Measurements from ENCODE around the gene SH2D4B.
A peak's percentile ranks its signal among the peaks of the same experiment; 100 is the strongest.
"Not testable (repeated sequence)": the region's sequence is repeated elsewhere in the genome, so short reads cannot be mapped to it uniquely, and the experiment has no call there.

Gene SH2D4B

DNA sequence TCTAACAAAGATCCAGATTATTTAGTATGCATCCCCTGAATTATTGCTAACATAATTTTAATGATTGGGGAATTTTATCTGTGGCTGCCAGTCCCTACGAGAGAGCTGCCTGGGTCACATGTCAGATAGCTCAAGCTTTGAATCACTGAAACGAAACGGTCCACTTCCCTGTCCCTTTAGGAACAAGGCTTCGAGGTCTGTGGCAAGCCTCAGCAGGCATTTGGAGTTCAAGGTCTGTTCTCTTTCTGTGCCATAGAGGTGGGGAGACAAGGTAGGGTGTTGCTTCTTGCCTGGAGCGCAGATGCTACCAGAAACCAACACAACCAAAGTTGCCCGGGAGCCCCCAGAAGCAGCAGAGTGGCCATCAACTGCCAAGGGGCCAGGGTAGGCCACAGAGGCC, 13.9 kb upstream of the SH2D4B start:
- DNase-seq (ENCODE audit: low read depth in 1 of 2, low spot score in 1 of 2), result no peak

- DNase-seq (ENCODE audit: low read depth in 1 of 2, low spot score in 1 of 2), result no peak
Measured at GRCh38 chr10:80524190-80524909, 13.4 kb upstream of the SH2D4B start.

DNA sequence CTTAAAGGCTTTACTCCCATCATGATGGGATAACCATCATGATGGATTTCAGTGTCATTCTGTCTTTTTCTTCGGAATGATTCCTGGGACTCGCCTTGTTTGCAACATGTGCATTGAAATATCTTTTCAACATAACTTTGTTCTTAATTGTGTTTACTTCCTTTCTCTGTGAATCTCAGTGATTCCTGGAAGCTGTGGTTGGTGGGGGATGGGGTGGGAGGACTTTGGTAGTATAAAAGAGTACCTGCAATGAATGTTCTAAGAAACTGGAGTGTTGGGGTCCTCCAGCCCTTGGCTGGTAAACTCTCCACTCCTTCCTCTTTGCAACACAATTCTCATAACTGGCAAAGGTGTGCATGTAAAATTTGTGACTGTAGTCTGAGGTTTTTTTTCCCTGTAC, 11.5 kb upstream of the SH2D4B start:
- DNase-seq (ENCODE audit: low read depth in 1 of 2, low spot score in 1 of 2), result no peak

DNA sequence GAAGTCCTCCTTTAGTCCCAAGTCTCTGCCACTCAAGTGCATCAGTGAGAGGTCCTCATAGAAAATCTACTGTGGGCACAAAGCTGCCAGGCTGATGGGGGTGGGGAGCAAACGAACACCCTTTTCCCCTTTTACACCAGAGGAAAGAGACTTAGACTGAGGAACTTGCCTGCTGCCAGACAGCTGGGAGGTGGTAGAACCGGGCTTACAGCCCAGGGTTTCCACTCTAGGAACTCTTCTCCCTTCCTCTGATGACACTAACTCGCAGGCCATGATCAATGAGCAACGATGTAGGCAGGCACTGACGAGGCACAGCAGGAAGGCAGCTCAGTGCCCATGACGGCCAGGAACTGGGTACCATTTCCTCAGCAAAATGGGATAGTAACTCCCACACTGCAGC, 11.0 kb upstream of the SH2D4B start:
- no peak for DNase-seq (ENCODE audit: low read depth in 1 of 2, low spot score in 1 of 2)

DNA sequence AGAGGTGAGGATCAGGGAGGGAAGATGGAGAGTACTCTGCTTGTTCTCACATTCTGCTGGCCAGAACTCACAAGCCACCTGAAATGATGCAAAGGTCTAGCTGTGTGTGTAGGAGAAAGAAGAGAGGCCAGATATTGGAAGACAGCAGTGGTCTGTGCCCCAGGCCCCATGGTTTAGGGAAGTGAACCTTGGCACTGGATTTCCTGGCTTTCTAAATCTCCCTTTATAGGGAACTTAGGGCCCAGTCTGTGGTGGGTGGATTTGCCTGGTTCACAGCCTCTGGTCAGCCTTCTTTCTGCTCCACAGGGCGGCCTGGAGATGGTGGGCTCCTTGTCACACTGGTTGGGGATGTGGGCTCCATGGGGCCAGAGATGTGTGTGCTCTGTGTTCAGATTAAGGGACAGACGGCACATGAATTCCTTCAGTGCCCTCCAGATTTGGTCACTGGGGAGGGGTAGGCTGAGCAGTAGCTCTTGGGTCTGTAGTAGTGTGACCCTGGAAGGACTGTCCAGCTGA, 9.5 kb upstream of the SH2D4B start:
- no peak for DNase-seq (ENCODE audit: low read depth in 1 of 2, low spot score in 1 of 2)

DNA sequence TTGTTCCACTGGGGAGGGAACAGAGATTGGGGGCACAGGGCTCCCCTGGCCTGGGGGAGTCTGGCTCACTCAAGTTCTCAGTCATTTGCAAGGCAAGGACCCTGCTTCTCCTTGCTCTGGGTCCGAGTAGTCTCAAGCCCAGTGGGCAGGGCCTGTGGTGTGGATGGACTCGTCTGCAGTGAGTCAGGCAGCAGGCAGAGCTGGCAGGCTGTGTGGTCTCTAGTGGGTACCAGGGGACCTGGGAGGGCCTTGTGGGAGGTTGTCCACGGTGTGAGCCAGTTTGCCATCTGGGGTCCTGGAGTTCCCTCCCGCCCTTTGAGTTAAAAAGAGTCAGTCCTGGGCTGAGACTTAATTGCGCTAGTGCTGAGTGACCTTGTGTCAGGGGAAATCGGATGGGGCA, 8.8 kb upstream of the SH2D4B start:
- DNase-seq (ENCODE audit: low read depth in 1 of 2, low spot score in 1 of 2), result no peak

GRCh38 chr10:80529604-80530003, 8.1 kb upstream of the SH2D4B start:
- no peak for DNase-seq (ENCODE audit: low read depth in 1 of 2, low spot score in 1 of 2)

DNA sequence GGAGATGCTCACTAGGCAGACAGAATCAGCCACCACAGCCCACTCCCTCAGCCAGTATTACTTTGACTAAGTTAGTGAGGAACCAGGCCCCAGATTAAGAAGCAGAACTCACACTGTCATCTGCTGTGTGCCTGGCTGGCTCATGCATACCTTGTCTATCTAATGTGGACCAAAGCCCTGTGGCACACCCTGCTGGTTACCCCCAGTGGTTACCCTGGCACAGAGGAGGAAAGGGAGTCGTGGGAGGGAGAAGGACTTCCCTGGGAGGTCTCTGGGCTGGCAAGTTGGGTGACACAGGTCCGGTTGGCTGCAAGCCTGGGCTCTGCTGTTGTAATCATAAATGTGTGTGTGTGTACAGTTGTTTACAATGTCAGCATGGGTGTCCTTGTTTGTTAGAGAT, 7.5 kb upstream of the SH2D4B start:
- peak in 1 of 2 donors; percentile 27 for DNase-seq (ENCODE audit: low read depth in 1 of 2, low spot score in 1 of 2)

DNA sequence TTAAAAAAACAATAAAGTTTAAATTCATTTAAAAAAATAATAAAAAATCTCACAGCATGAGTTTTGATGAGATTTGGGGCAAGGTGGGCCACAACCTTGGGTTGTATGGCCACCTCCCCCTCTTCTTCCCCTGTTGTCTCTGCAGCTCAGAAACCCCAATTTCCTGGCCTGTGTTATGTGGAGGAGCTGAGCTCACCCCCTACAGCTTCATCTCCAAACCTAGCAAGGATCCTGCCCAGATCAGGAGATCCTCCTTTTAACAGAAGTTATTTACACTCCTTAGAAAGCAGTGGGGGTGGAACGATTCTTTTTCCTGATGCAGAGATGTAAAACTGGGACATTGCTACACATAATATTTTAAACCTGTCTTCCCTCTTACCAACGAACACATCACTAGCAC, 6.9 kb upstream of the SH2D4B start:
- no peak for DNase-seq (ENCODE audit: low read depth in 1 of 2, low spot score in 1 of 2)

DNA sequence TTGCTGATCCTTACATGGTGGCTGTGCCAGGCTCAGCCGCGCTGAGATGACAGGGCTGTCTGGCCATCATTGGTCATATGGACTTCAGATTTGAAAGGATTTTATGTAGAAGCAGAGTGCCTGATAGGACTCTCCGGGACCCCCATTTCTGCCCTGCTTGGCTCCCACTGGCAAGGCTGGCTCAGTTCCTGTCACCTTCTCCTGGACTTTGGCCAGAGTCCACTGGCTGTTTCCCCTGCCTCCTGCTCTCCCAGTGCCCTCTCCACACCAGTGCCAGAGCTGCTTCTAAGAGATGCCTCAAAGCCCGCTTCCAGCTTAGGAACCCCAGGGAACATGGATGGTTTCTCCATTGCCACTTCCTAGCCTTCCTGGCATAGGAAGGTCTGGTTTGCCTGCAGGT, 5.1 kb upstream of the SH2D4B start:
- no peak for DNase-seq (ENCODE audit: low read depth in 1 of 2, low spot score in 1 of 2)

GRCh38 chr10:80534059-80534458, 3.6 kb upstream of the SH2D4B start:
- DNase-seq (ENCODE audit: low read depth in 1 of 2, low spot score in 1 of 2), result not testable (repeated sequence)

DNA sequence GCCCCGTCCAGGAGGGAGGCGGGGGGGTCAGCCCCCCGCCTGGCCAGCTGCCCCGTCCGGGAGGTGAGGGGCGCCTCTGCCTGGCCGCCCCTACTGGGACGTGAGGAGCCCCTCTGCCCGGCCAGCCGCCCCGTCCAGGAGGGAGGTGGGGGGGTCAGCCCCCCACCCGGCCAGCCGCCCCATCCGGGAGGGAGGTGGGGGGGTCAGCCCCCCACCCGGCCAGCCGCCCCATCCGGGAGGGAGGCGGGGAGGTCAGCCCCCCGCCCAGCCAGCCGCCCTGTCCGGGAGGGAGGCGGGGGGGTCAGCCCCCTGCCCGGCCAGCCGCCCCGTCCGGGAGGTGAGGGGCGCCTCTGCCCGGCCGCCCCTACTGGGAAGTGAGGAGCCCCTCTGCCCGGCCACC, 3.1 kb upstream of the SH2D4B start:
- not testable (repeated sequence) for DNase-seq (ENCODE audit: low read depth in 1 of 2, low spot score in 1 of 2)

- DNase-seq (ENCODE audit: low read depth in 1 of 2, low spot score in 1 of 2), result peak; percentile 56 to 64
Measured at GRCh38 chr10:80535671-80536360, 1.9 kb upstream of the SH2D4B start.

DNA sequence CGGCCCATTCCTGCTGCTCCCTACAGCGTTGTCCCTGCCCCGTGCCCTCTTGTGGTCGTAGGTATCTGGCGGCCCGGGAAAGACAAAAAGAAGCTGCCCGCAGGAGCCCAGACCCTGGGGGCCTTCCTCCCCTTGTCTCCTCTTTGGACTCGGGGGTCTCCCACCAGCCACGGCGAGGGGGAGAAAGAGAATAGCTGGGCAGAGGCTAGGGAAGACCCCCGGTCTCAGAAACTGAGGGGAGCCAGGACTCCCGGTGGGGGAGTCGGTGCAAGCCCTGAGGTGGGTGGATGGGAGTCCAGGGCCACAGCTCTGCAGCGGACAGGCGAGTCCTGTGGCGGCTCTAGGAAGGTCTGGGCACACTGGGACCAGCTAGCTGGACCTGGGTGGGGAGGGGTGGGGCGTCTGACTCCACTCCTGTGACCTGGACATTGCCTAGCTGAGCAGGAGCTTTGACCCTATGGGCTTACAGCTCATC, 1.3 kb upstream of the SH2D4B start:
- DNase-seq (ENCODE audit: low read depth in 1 of 2, low spot score in 1 of 2), result no peak

GRCh38 chr10:80537086-80537735, 491 bp upstream of the SH2D4B start:
- no peak for DNase-seq (ENCODE audit: low read depth in 1 of 2, low spot score in 1 of 2)

- no peak for DNase-seq (ENCODE audit: low read depth in 1 of 2, low spot score in 1 of 2)
Measured at GRCh38 chr10:80538481-80539185, 931 bp downstream of the SH2D4B start.

DNA sequence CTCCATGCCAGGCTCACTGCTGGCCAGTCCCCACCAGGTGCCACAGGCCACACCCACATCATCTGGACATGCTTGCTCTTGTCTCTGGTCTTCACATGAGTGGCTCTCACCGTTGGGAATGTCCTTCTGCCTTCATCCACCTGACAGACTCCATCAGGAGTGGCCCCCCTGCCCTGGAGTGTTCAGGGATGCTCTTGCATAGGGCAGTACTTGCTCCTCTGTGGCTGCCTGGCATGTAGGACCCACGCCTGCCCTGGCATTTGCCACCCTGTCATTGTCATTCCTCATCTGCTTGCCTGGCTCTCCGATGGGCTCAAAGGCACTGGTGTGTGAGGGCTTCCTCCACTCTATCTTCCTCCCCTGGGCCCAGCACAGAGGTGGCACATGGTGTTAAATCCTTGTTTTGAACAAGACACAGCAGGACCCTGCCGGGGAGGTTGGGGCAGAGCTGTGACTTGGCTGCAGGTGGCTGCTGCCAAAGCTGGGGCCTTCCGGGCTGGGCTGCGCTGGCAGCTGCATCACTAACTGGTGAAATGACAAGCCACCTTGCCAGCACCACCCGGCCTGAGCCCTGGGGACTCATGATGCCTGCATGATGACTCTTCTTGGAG, 1.8 kb downstream of the SH2D4B start:
- no peak for DNase-seq (ENCODE audit: low read depth in 1 of 2, low spot score in 1 of 2)

DNA sequence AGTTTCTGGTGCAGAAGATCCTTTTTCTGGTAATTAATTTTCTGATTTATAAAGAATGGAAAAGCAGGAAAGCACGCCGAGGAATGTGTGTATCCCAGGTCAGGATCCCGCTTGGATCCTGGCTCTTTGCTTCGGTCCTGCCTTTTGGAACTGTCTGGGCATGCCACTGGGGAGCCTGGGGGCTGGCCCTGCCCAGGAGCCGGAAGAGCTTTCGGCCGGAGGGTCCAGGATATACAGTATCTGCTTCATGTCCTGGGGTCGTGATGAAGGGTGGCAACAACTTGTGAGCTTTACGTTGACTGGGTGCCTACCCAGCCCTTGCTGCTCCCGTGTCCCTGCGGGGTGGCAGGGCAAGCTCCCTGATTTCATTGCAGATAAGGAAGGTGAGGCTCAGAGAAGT, 2.4 kb downstream of the SH2D4B start:
- DNase-seq (ENCODE audit: low read depth in 1 of 2, low spot score in 1 of 2), result no peak

GRCh38 chr10:80540618-80540980, 2.9 kb downstream of the SH2D4B start:
- no peak for DNase-seq (ENCODE audit: low read depth in 1 of 2, low spot score in 1 of 2)

DNA sequence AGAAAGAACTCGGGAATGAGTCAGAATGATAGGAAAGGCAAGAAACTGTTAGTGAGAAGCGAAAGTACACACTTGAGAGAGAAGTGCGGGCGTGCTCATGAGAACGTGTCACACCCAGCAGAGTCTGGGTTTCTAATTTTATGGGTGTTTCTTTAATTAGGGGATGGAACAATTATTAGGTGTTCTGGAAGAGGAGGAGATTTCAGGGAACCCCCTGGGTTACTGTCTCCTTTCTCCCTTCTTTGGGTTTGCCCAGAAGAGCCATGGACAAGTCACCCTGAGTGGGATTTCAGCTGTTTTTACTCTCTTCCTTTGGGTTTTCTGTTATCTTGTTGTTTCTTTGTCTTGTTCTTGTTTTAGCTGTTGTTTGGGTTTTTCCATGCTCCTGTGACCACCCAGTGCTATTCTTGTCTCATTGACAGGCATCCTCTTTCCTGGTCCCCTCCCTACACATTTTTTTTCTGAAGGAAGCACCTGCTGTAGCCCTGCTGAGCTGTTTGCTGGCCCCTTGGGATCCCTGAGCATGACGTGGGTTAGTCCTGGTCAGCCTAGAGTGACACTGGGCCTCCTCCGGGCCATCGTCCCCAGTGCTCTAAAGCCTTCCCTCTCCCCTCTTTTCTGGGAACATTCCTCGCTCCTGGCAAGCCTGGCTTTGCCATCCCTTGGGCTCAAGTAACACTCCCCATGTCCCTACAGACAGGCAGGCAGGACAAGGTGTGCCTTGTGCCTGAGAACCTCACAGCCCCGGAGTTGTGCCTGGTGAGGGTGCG, 3.5 kb downstream of the SH2D4B start:
- no peak for DNase-seq (ENCODE audit: low read depth in 1 of 2, low spot score in 1 of 2)

All from activated CD4-positive, alpha-beta T cell treated with anti-CD3 and anti-CD28 coated beads, Interleukin-2, amount 50 U/mL, for 24 hours (primary cell).